ENCODE data around the gene ZNF630. TPM values are rescaled to one million over a fixed set of nuclear protein-coding genes. Genes with fewer than 3 reads are reported as not detected.
"Not testable (repeated sequence)": the region's sequence is repeated elsewhere in the genome, so short reads cannot be mapped to it uniquely, and the experiment has no call there.

Gene ZNF630
- total RNA-seq, 2 donors from 2014 or later: 3.2 to 3.7 TPM

GRCh38 chrX:48046846-48047245 is 24.6 kb downstream of the ZNF630 start:
- no peak for DNase-seq (ENCODE audit: low spot score)
- H3K9me3 ChIP-seq: no peaks in the 10 kb centered on the region
- H3K27ac ChIP-seq: no peak overlapping the region
- H3K27me3 ChIP-seq (replicated peaks; ENCODE audit: insufficient read depth): no peaks in the 10 kb centered on the region
- no peaks in the 10 kb centered on the region for H3K4me1 ChIP-seq (ENCODE audit: control insufficient read depth in 1 of 2, low read depth in 2 of 2)
- TF ChIP-seq CTCF (IDR thresholded peaks at IDR 0.05): no peak
- H3K4me3 ChIP-seq: no peak overlapping the region
- ATAC-seq (ENCODE audit: insufficient number of reproducible peaks, low FRiP score, low read depth): no peak
- no peaks in the 10 kb centered on the region for H3K36me3 ChIP-seq

GRCh38 chrX:48045410-48046311 is 25.8 kb downstream of the ZNF630 start:
- Histone ChIP-seq H3K9me3 (no peaks in the 10 kb centered on the region), H3K27ac (no peak overlapping the region)
- no peak for TF ChIP-seq CTCF (IDR thresholded peaks at IDR 0.05)

GRCh38 chrX:48043056-48043455 is 28.4 kb downstream of the ZNF630 start:
- H3K27ac ChIP-seq: no peak overlapping the region
- TF ChIP-seq CTCF (IDR thresholded peaks at IDR 0.05): no peak
- ATAC-seq (ENCODE audit: insufficient number of reproducible peaks, low FRiP score, low read depth): no peak
- DNase-seq (ENCODE audit: low spot score): no peak
- no peak overlapping the region for H3K4me3 ChIP-seq
- no peaks in the 10 kb centered on the region for H3K36me3 ChIP-seq
- H3K27me3 ChIP-seq (replicated peaks; ENCODE audit: insufficient read depth): no peaks in the 10 kb centered on the region
- no peaks in the 10 kb centered on the region for H3K9me3 ChIP-seq
- no peaks in the 10 kb centered on the region for H3K4me1 ChIP-seq (ENCODE audit: control insufficient read depth in 1 of 2, low read depth in 2 of 2)

More at GRCh38 chrX:48045410-48046311, 25.8 kb downstream of the ZNF630 start:
- DNase-seq (ENCODE audit: low spot score): no peak
- Histone ChIP-seq H3K4me3 (no peak overlapping the region), H3K36me3 (no peaks in the 10 kb centered on the region), H3K27me3 (replicated peaks; ENCODE audit: insufficient read depth) (no peaks in the 10 kb centered on the region), H3K4me1 (ENCODE audit: control insufficient read depth in 1 of 2, low read depth in 2 of 2) (no peaks in the 10 kb centered on the region)
- no peak for ATAC-seq (ENCODE audit: insufficient number of reproducible peaks, low FRiP score, low read depth)

GRCh38 chrX:48035891-48036290 is 35.5 kb downstream of the ZNF630 start:
- Histone ChIP-seq H3K9me3 (no peaks in the 10 kb centered on the region), H3K27ac (no peak overlapping the region), H3K4me3 (no peak overlapping the region), H3K4me1 (ENCODE audit: control insufficient read depth in 1 of 2, low read depth in 2 of 2) (no peaks in the 10 kb centered on the region), H3K36me3 (no peaks in the 10 kb centered on the region), H3K27me3 (replicated peaks; ENCODE audit: insufficient read depth) (no peaks in the 10 kb centered on the region)
- ATAC-seq (ENCODE audit: insufficient number of reproducible peaks, low FRiP score, low read depth) (no peak), DNase-seq (ENCODE audit: low spot score) (no peak)
- no peak for TF ChIP-seq CTCF (IDR thresholded peaks at IDR 0.05)

GRCh38 chrX:48030641-48031173 is 40.7 kb downstream of the ZNF630 start:
- H3K27me3 ChIP-seq (replicated peaks; ENCODE audit: insufficient read depth); DNase-seq (ENCODE audit: low spot score); H3K27ac ChIP-seq; H3K4me1 ChIP-seq (ENCODE audit: control insufficient read depth in 1 of 2, low read depth in 2 of 2); H3K4me3 ChIP-seq; ATAC-seq (ENCODE audit: insufficient number of reproducible peaks, low FRiP score, low read depth); H3K9me3 ChIP-seq; H3K36me3 ChIP-seq: not testable (repeated sequence)
